DND-41 (cell line): ENCODE data around the gene CD151.

Experiments
- ATAC-seq: fragments of 200-7000 bp; cut with Tn5 transposase; 3 replicates; pipeline ENCODE4 v1.9.1; 2021; ENCODE audit warnings: low read depth; ENCODE audit not compliant: insufficient read depth
- DNase-seq: peaks from one replicate; pipeline ENCODE4 v3.0.0-alpha.2; 2020
- H2AFZ ChIP-seq: 2 replicates; pipeline ENCODE4 v1.6.0; 2012; ENCODE audit warnings: low read depth, low read length
- H3K27ac ChIP-seq: 2 replicates; pipeline ENCODE4 v1.5.1; 2012; ENCODE audit warnings: low read length, inconsistent platforms
- H3K27me3 ChIP-seq: fragments of 200-600 bp; sonication (generic); 2 replicates; pipeline ENCODE4 v1.6.0; 2012; ENCODE audit warnings: low read length, mild to moderate bottlenecking, inconsistent platforms; ENCODE audit not compliant: insufficient read depth, poor library complexity
- H3K36me3 ChIP-seq: 2 replicates; pipeline ENCODE4 v1.5.1; 2012; ENCODE audit warnings: low read length, inconsistent platforms; ENCODE audit not compliant: insufficient read depth
- H3K4me1 ChIP-seq: 2 replicates; pipeline ENCODE4 v1.5.1; 2012; ENCODE audit warnings: mild to moderate bottlenecking, low read length; ENCODE audit not compliant: insufficient read depth
- H3K4me2 ChIP-seq: 2 replicates; pipeline ENCODE4 v1.6.0; 2012; ENCODE audit warnings: mild to moderate bottlenecking, moderate library complexity, low read length, inconsistent platforms; ENCODE audit not compliant: insufficient read depth
- H3K4me3 ChIP-seq, 2 experiments: fragments of 200-600 bp in 1 of 2; shearing (Covaris generic) in 1 of 2; 2 replicates each; pipeline ENCODE4 v1.5.1; 2012 to 2016; ENCODE audit warnings: inconsistent platforms in 2 of 2, low read length in 2 of 2, mild to moderate bottlenecking in 2 of 2, low read depth in 1 of 2, moderate library complexity in 1 of 2
- H3K79me2 ChIP-seq: 2 replicates; pipeline ENCODE4 v1.6.0; 2012; ENCODE audit warnings: low read length, inconsistent platforms; ENCODE audit not compliant: insufficient read depth
- H3K9ac ChIP-seq: 2 replicates; pipeline ENCODE4 v1.6.0; 2012; ENCODE audit warnings: low read depth, mild to moderate bottlenecking, inconsistent platforms, low read length, moderate library complexity
- H3K9me3 ChIP-seq: 2 replicates; pipeline ENCODE4 v1.5.1; 2012; ENCODE audit warnings: low read length, moderate library complexity, mild to moderate bottlenecking, inconsistent platforms; ENCODE audit not compliant: insufficient read depth, severe bottlenecking
- H4K20me1 ChIP-seq: 2 replicates; pipeline ENCODE4 v1.6.0; 2012; ENCODE audit warnings: low read length; ENCODE audit not compliant: insufficient read depth
- CTCF ChIP-seq: IDR thresholded peaks from 2 replicates; pipeline ENCODE4 v1.5.1; 2012; ENCODE audit warnings: borderline replicate concordance, low read length, moderate library complexity, mild to moderate bottlenecking; ENCODE audit not compliant: poor library complexity, severe bottlenecking; ENCODE audit errors: extremely low read depth
- EZH2 ChIP-seq: IDR thresholded peaks from 3 replicates; pipeline ENCODE4 v1.6.1; 2012; ENCODE audit warnings: borderline replicate concordance, low read depth, mild to moderate bottlenecking, moderate library complexity, low read length, inconsistent platforms; ENCODE audit not compliant: severe bottlenecking

The CD151 gene

GRCh38 chr11:838441-839279, 5.9 kb downstream of the CD151 start:
- peaks cover 26% of the 10 kb centered on the region; the same call in 1 of the 2 replicates for H4K20me1 ChIP-seq
- H3K27ac ChIP-seq, result no peak overlapping the region
- no peak overlapping the region for H3K4me3 ChIP-seq
- H3K27me3 ChIP-seq, result no peaks in the 10 kb centered on the region
- TF ChIP-seq CTCF, result no peak
- TF ChIP-seq EZH2, result no peak
- H3K36me3 ChIP-seq, result peaks cover 45% of the 10 kb centered on the region
- no peak overlapping the region for H3K9ac ChIP-seq
- no peak overlapping the region for H2AFZ ChIP-seq
- DNase-seq, result no peak
- no peak overlapping the region for H3K4me2 ChIP-seq
- peaks cover 21% of the 10 kb centered on the region for H3K79me2 ChIP-seq
- ATAC-seq, result no peak
- H3K9me3 ChIP-seq, result no peaks in the 10 kb centered on the region
- peaks cover 30% of the 10 kb centered on the region for H3K4me1 ChIP-seq

- no peak overlapping the region for H3K27ac ChIP-seq
- DNase-seq (no peak), ATAC-seq (no peak)
Observed at GRCh38 chr11:839280-839623, 6.5 kb downstream of the CD151 start.

GRCh38 chr11:839875-840617, 7.3 kb downstream of the CD151 start:
- H3K4me2 ChIP-seq, result peak overlapping the region; percentile 91; the same call in 1 of the 2 replicates
- H3K9ac ChIP-seq, result peak overlapping the region; percentile 91; the same call in 1 of the 2 replicates
- H3K4me3 ChIP-seq, result peak overlapping the region in 1 of 2 experiments; percentile 98; a peak in 1 of 4 replicates
- H3K27ac ChIP-seq, result no peak overlapping the region
- H3K27me3 ChIP-seq, result no peaks in the 10 kb centered on the region
- H4K20me1 ChIP-seq, result peaks cover 28% of the 10 kb centered on the region; the same call in 1 of the 2 replicates
- peaks cover 38% of the 10 kb centered on the region for H3K4me1 ChIP-seq
- H3K36me3 ChIP-seq, result peaks cover 45% of the 10 kb centered on the region
- TF ChIP-seq EZH2, result no peak
- TF ChIP-seq CTCF, result peak; percentile 46
- DNase-seq, result no peak
- H3K9me3 ChIP-seq, result no peaks in the 10 kb centered on the region
- H2AFZ ChIP-seq, result no peak overlapping the region
- ATAC-seq, result no peak
- H3K79me2 ChIP-seq, result peaks cover 21% of the 10 kb centered on the region

More at GRCh38 chr11:839280-839623, 6.5 kb downstream of the CD151 start:
- peaks cover 21% of the 10 kb centered on the region for H3K79me2 ChIP-seq
- H2AFZ ChIP-seq, result no peak overlapping the region
- no peak for TF ChIP-seq EZH2
- TF ChIP-seq CTCF, result no peak
- H3K27me3 ChIP-seq, result no peaks in the 10 kb centered on the region
- H3K4me1 ChIP-seq, result peaks cover 33% of the 10 kb centered on the region
- H3K4me3 ChIP-seq, result no peak overlapping the region
- H3K36me3 ChIP-seq, result peaks cover 45% of the 10 kb centered on the region
- H3K4me2 ChIP-seq, result no peak overlapping the region
- no peak overlapping the region for H3K9ac ChIP-seq
- peaks cover 28% of the 10 kb centered on the region; the same call in 1 of the 2 replicates for H4K20me1 ChIP-seq
- no peaks in the 10 kb centered on the region for H3K9me3 ChIP-seq
